K562 (cell line): Measurements from ENCODE around the gene FCHO1. TPM values are rescaled to one million over a fixed set of nuclear protein-coding genes. Genes with fewer than 3 reads are reported as not detected.
A peak's percentile ranks its signal among the peaks of the same experiment; 100 is the strongest.

ENCODE experiments used
- CXXC5 ChIP-seq: fragments of 250-450 bp; sonication (Bioruptor Pico); IDR thresholded peaks from 2 replicates; pipeline ENCODE4 v1.8.0; 2022; ENCODE audit warnings: inconsistent platforms, mild to moderate bottlenecking, moderate library complexity
- EHMT2 ChIP-seq: fragments of 450-650 bp; IDR thresholded peaks from 2 replicates; pipeline ENCODE4 v1.6.1; 2018; ENCODE audit warnings: antibody characterized with exemption
- ELF1 ChIP-seq: fragments of 200-800 bp; sonication (Bioruptor generic); IDR thresholded peaks from 2 replicates; pipeline ENCODE4 v1.6.1; 2016; ENCODE audit warnings: missing genetic modification characterization, missing compliant biosample characterization
- GABPA ChIP-seq: fragments of 200-800 bp; sonication (Bioruptor generic); conservative IDR thresholded peaks from 2 replicates; pipeline ENCODE4 v1.6.1; 2016; ENCODE audit warnings: low read depth, missing genetic modification characterization, missing compliant biosample characterization
- GTF2E2 ChIP-seq: fragments of 200-800 bp; sonication (Bioruptor generic); IDR thresholded peaks from 2 replicates; pipeline ENCODE4 v1.6.1; 2016; ENCODE audit warnings: missing genetic modification characterization, missing compliant biosample characterization
- GTF2F1 ChIP-seq: IDR thresholded peaks from 2 replicates; pipeline ENCODE4 v1.6.1; 2011; ENCODE audit warnings: low read depth, low read length, improper control_type of control experiment
- HDAC1 ChIP-seq, 2 experiments: fragments of 450-650 bp; IDR thresholded peaks; 2 replicates each; pipeline ENCODE4 v1.6.1; 2016 to 2017; ENCODE audit warnings: inconsistent platforms in 1 of 2, mild to moderate bottlenecking in 1 of 2, moderate library complexity in 1 of 2
- HDGF ChIP-seq: fragments of 450-650 bp; IDR thresholded peaks from 2 replicates; pipeline ENCODE4 v1.6.1; 2016
- HOMEZ ChIP-seq: fragments of 250-450 bp; sonication (Bioruptor Pico); IDR thresholded peaks from 2 replicates; pipeline ENCODE4 v1.4.0; 2020; ENCODE audit warnings: mild to moderate bottlenecking, moderate library complexity
- JUND ChIP-seq, 2 experiments: IDR thresholded peaks; 2 replicates in 1 of 2; 3 replicates in 1 of 2; pipeline ENCODE4 v1.6.1; 2011; ENCODE audit warnings: borderline replicate concordance in 2 of 2, low read depth in 2 of 2, low read length in 2 of 2, improper control_type of control experiment in 1 of 2, missing biosample characterization in 1 of 2, missing genetic modification characterization in 1 of 2, missing genetic modification reagents in 1 of 2
- NEUROD1 ChIP-seq: fragments of 150-350 bp; IDR thresholded peaks from 2 replicates; pipeline ENCODE4 v1.6.1; 2014; ENCODE audit warnings: borderline replicate concordance, low read length, low read depth; ENCODE audit not compliant: partially characterized antibody
- SREBF2 ChIP-seq: sonication (generic); formaldehyde crosslinking; IDR thresholded peaks from 2 replicates; pipeline ENCODE4 v1.4.0; 2020; ENCODE audit warnings: mild to moderate bottlenecking, missing genetic modification reagents
- TFAM ChIP-seq: fragments of 250-450 bp; sonication (Bioruptor Pico); conservative IDR thresholded peaks from 2 replicates; pipeline ENCODE4 v1.5.0; 2021; ENCODE audit warnings: mild to moderate bottlenecking, moderate library complexity
- TRIM28 ChIP-seq: fragments of 450-650 bp; IDR thresholded peaks from 2 replicates; pipeline ENCODE4 v1.6.1; 2017
- ZBTB49 ChIP-seq: sonication (generic); formaldehyde crosslinking; IDR thresholded peaks from 2 replicates; pipeline ENCODE4 v1.8.0; 2022; ENCODE audit warnings: missing genetic modification reagents, mild to moderate bottlenecking, borderline replicate concordance
- ZNF121 ChIP-seq: sonication (generic); formaldehyde crosslinking; conservative IDR thresholded peaks from 2 replicates; pipeline ENCODE4 v1.8.0; 2022; ENCODE audit warnings: missing genetic modification reagents
- ZNF239 ChIP-seq: fragments of 250-450 bp; sonication (Bioruptor Pico); IDR thresholded peaks from 2 replicates; pipeline ENCODE4 v1.4.0; 2020; ENCODE audit warnings: mild to moderate bottlenecking
- ZNF316 ChIP-seq: fragments of 450-650 bp; IDR thresholded peaks from 2 replicates; pipeline ENCODE4 v1.6.1; 2016
- ZNF551 ChIP-seq: fragments of 250-450 bp; sonication (Bioruptor Pico); IDR thresholded peaks from 2 replicates; pipeline ENCODE4 v1.5.0; 2021; ENCODE audit warnings: mild to moderate bottlenecking, moderate library complexity
- ZNF668 ChIP-seq: fragments of 250-450 bp; sonication (Bioruptor Pico); IDR thresholded peaks from 2 replicates; pipeline ENCODE4 v1.8.0; 2022; ENCODE audit warnings: mild to moderate bottlenecking, inconsistent platforms
- polyA plus RNA-seq, 8 experiments: library from polyadenylated mRNA; depleted of rRNA in 4 of 8; stranded (reverse) in 5 of 8; unstranded in 3 of 8; fragments of >200 nt; fragmentation: Nextera tagmentation in 2 of 8; fragmentation: Illumina TruSeq in 1 of 8; extraction: Ambion mirVana in 2 of 8; extraction: Trizol in 1 of 8; gene quantifications; 2 replicates each; pipeline versions ENCODE4 v1.2.1 to v1.2.3, GENCODE V29; 2011 to 2014; ENCODE audit warnings: inconsistent platforms in 1 of 8, missing spikeins in 1 of 8
- total RNA-seq, 7 experiments: library from RNA; depleted of rRNA in 6 of 7; stranded (reverse); fragments of >200 nt in 6 of 7; fragmentation: Illumina TruSeq in 2 of 7; extraction: Trizol in 2 of 7; gene quantifications; 2 replicates each; pipeline versions ENCODE4 v1.2.1 to v1.2.3, GENCODE V29; 2011 to 2021; ENCODE audit warnings: low replicate concordance in 1 of 7
- TF ChIP-seq, protein P1 (sequence below): IDR thresholded peaks from 3 replicates; pipeline ENCODE4 v1.6.1; 2011; ENCODE audit warnings: borderline replicate concordance, mild to moderate bottlenecking; ENCODE audit not compliant: insufficient read length, insufficient read depth
- TF ChIP-seq, protein P2 (sequence below): fragments of 250-450 bp; sonication (Bioruptor Pico); IDR thresholded peaks from 2 replicates; pipeline ENCODE4 v1.8.0; 2021; ENCODE audit warnings: moderate library complexity, mild to moderate bottlenecking, inconsistent platforms

The FCHO1 gene
- total and polyA plus RNA-seq, 9 of the 15 experiments (the other 6 are each of a cell fraction or from before 2014, with no cell fraction given), result 0.21 to 58.9 (median 18.3) TPM

GRCh38 chr19:17751103-17751911 lies at the start of gene FCHO1 (continued):
- TF ChIP-seq TRIM28 (peak; percentile 59; the same call in 1 of the 2 replicates), ZBTB49 (CRISPR knock-in tag) (no peak), GTF2E2 (tag) (no peak), ZNF551 (CRISPR knock-in tag) (no peak), CXXC5 (CRISPR knock-in tag) (peak; percentile 47; the same call in 1 of the 2 replicates), TFAM (CRISPR knock-in tag) (no peak), GTF2F1 (no peak), NEUROD1 (peak; percentile 17), EHMT2 (peak; percentile 38; the same call in 1 of the 2 replicates), HDGF (peak; percentile 100), JUND (IDR thresholded peaks at IDR 0.05; ENCODE audit: borderline replicate concordance, low read depth, low read length) (peak; percentile 51; the same call in 1 of the 2 replicates), JUND (tag; IDR thresholded peaks at IDR 0.05; ENCODE audit: borderline replicate concordance, low read depth, low read length) (no peak), ZNF239 (CRISPR knock-in tag) (no peak), HDAC1 (IDR thresholded peaks at IDR 0.05) (peak; percentile 88 to 90), SREBF2 (CRISPR knock-in tag) (no peak), ELF1 (peak; percentile 74; the same call in 1 of the 2 replicates), ZNF316 (no peak), ZNF668 (no peak; the same call in 1 of the 2 replicates), HOMEZ (no peak), ZNF121 (no peak), GABPA (tag) (peak; percentile 91)
- TF ChIP-seq, protein P1, sequence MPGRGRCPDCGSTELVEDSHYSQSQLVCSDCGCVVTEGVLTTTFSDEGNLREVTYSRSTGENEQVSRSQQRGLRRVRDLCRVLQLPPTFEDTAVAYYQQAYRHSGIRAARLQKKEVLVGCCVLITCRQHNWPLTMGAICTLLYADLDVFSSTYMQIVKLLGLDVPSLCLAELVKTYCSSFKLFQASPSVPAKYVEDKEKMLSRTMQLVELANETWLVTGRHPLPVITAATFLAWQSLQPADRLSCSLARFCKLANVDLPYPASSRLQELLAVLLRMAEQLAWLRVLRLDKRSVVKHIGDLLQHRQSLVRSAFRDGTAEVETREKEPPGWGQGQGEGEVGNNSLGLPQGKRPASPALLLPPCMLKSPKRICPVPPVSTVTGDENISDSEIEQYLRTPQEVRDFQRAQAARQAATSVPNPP, result no peak
- TF ChIP-seq, protein P2, sequence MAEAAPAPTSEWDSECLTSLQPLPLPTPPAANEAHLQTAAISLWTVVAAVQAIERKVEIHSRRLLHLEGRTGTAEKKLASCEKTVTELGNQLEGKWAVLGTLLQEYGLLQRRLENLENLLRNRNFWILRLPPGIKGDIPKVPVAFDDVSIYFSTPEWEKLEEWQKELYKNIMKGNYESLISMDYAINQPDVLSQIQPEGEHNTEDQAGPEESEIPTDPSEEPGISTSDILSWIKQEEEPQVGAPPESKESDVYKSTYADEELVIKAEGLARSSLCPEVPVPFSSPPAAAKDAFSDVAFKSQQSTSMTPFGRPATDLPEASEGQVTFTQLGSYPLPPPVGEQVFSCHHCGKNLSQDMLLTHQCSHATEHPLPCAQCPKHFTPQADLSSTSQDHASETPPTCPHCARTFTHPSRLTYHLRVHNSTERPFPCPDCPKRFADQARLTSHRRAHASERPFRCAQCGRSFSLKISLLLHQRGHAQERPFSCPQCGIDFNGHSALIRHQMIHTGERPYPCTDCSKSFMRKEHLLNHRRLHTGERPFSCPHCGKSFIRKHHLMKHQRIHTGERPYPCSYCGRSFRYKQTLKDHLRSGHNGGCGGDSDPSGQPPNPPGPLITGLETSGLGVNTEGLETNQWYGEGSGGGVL (CRISPR knock-in tag), result no peak
